H1 (cell line): ENCODE results near the gene SLFNL1. TPM values are rescaled to one million over a fixed set of nuclear protein-coding genes. Genes with fewer than 3 reads are reported as not detected.

Source experiments
- CTCF ChIA-PET: fragments of 300-600 bp; sonication (Branson Sonifier 250); formaldehyde crosslinking; loops from one replicate; lab custom pipeline; 2021; ENCODE audit not compliant: partially characterized antibody; lab: Charles Lee
- POLR2A ChIA-PET: fragments of 300-600 bp; sonication (Branson Sonifier 250); formaldehyde crosslinking; loops from one replicate; lab custom pipeline; 2021; ENCODE audit warnings: inconsistent platforms; ENCODE audit not compliant: partially characterized antibody; lab: Charles Lee
- DNase-seq, 2 experiments: peaks; one replicate each; pipeline versions ENCODE4 v3.0.0 to v3.0.0-alpha.2; 2010 to 2022; ENCODE audit warnings: low spot score in 2 of 2, low read depth in 1 of 2, mixed read lengths in 1 of 2
- FAIRE-seq: peaks from 2 replicates; lab custom pipeline; 2011; peaks lifted over from hg19 to GRCh38; lab: Jason Lieb, UNC
- H2AFZ ChIP-seq: 2 replicates; pipeline ENCODE4 v1.8.1; 2012; ENCODE audit warnings: low read length, inconsistent platforms
- H2AK5ac ChIP-seq: 2 replicates; pipeline ENCODE4 v1.6.1; 2013; ENCODE audit warnings: low read depth, low read length
- H2BK120ac ChIP-seq: replicated peaks from 2 replicates; pipeline ENCODE3; 2013; ENCODE audit warnings: low read depth, low read length, inconsistent platforms
- H2BK12ac ChIP-seq: 2 replicates; pipeline ENCODE4 v1.6.1; 2013; ENCODE audit warnings: low read depth, low read length
- H2BK15ac ChIP-seq: 2 replicates; pipeline ENCODE4 v1.6.1; 2013; ENCODE audit warnings: low read length
- H2BK20ac ChIP-seq: 2 replicates; pipeline ENCODE4 v1.6.1; 2013; ENCODE audit warnings: low read length
- H2BK5ac ChIP-seq: 2 replicates; pipeline ENCODE4 v1.6.1; 2013; ENCODE audit warnings: low read depth, low read length
- H3K14ac ChIP-seq: 2 replicates; pipeline ENCODE4 v1.6.1; 2013; ENCODE audit warnings: inconsistent platforms; ENCODE audit not compliant: insufficient read length
- H3K18ac ChIP-seq: 2 replicates; pipeline ENCODE4 v1.6.1; 2013; ENCODE audit warnings: low read length; ENCODE audit errors: extremely low read depth
- H3K23ac ChIP-seq: 2 replicates; pipeline ENCODE4 v1.6.1; 2013; ENCODE audit warnings: inconsistent platforms; ENCODE audit not compliant: insufficient read length
- H3K23me2 ChIP-seq: 2 replicates; pipeline ENCODE4 v1.6.1; 2013; ENCODE audit warnings: low read depth, low read length
- H3K27ac ChIP-seq: 2 replicates; pipeline ENCODE4 v1.6.1; 2011; ENCODE audit warnings: low read depth, low read length, inconsistent platforms
- H3K27me3 ChIP-seq, 4 experiments: replicated peaks in 1 of 4; 1 replicate in 1 of 4; 2 replicates in 3 of 4; pipeline versions ENCODE4 v1.6.1 to v1.8.1; 2011 to 2013; ENCODE audit warnings: low read length in 3 of 4, mild to moderate bottlenecking in 3 of 4, inconsistent platforms in 2 of 4, mixed read lengths in 2 of 4, moderate library complexity in 1 of 4; ENCODE audit not compliant: control insufficient read depth in 3 of 4, insufficient read depth in 3 of 4; ENCODE audit errors: extremely low read depth in 1 of 4
- H3K36me3 ChIP-seq, 4 experiments: 2 replicates each; pipeline versions ENCODE4 v1.6.1 to v1.8.1; 2011 to 2013; ENCODE audit warnings: mild to moderate bottlenecking in 4 of 4, low read length in 3 of 4, moderate library complexity in 2 of 4, control low read depth in 1 of 4, inconsistent platforms in 1 of 4; ENCODE audit not compliant: insufficient read depth in 4 of 4, control insufficient read depth in 2 of 4
- H3K4ac ChIP-seq: replicated peaks from 2 replicates; pipeline ENCODE3; 2013; ENCODE audit warnings: low read length, low read depth, mixed read lengths, inconsistent platforms; ENCODE audit not compliant: insufficient read length
- H3K4me1 ChIP-seq, 4 experiments: replicated peaks in 1 of 4; 1 replicate in 1 of 4; 2 replicates in 3 of 4; pipeline versions ENCODE4 v1.6.1 to v1.8.1; 2011 to 2013; ENCODE audit warnings: low read length in 3 of 4, inconsistent platforms in 2 of 4, mixed read lengths in 1 of 4; ENCODE audit not compliant: insufficient read depth in 4 of 4, control insufficient read depth in 3 of 4
- H3K4me2 ChIP-seq, 2 experiments: 2 replicates each; pipeline versions ENCODE4 v1.6.1 to v1.8.1; 2011 to 2013; ENCODE audit warnings: low read depth in 2 of 2, low read length in 2 of 2, control low read depth in 1 of 2, inconsistent platforms in 1 of 2, mild to moderate bottlenecking in 1 of 2; ENCODE audit not compliant: insufficient read depth in 1 of 2
- H3K4me3 ChIP-seq, 4 experiments: fragments of 200-600, 300-600 bp in 1 of 4; sonication (generic), shearing (Covaris generic), sonication (Bioruptor Twin) in 1 of 4; 2 replicates each; pipeline versions ENCODE4 v1.5.1 to v1.8.1; 2011 to 2016; ENCODE audit warnings: low read length in 4 of 4, low read depth in 3 of 4, control low read depth in 2 of 4, inconsistent platforms in 2 of 4, mild to moderate bottlenecking in 2 of 4, mixed read lengths in 1 of 4, moderate library complexity in 1 of 4; ENCODE audit not compliant: insufficient read depth in 2 of 4; ENCODE audit errors: extremely low read depth in 1 of 4
- H3K56ac ChIP-seq: replicated peaks from 2 replicates; pipeline ENCODE3; 2013; ENCODE audit warnings: low read depth, mild to moderate bottlenecking, mixed read lengths, low read length, inconsistent platforms; ENCODE audit not compliant: insufficient read length
- H3K79me1 ChIP-seq: 2 replicates; pipeline ENCODE4 v1.6.1; 2013; ENCODE audit warnings: low read depth, low read length, control low read depth
- H3K79me2 ChIP-seq, 2 experiments: 2 replicates each; pipeline versions ENCODE4 v1.6.1 to v1.8.1; 2012 to 2013; ENCODE audit warnings: low read length in 2 of 2, mild to moderate bottlenecking in 2 of 2, inconsistent platforms in 1 of 2; ENCODE audit not compliant: insufficient read depth in 2 of 2, control insufficient read depth in 1 of 2
- H3K9ac ChIP-seq, 4 experiments: replicated peaks in 1 of 4; 1 replicate in 1 of 4; 2 replicates in 3 of 4; pipeline versions ENCODE4 v1.6.1 to v1.8.1; 2011 to 2013; ENCODE audit warnings: low read depth in 3 of 4, low read length in 3 of 4, control low read depth in 2 of 4, mild to moderate bottlenecking in 2 of 4, moderate library complexity in 2 of 4, inconsistent platforms in 1 of 4; ENCODE audit errors: extremely low read depth in 1 of 4
- H3K9me3 ChIP-seq, 2 experiments: 2 replicates each; pipeline versions ENCODE4 v1.6.1 to v1.8.1; 2012 to 2013; ENCODE audit warnings: mild to moderate bottlenecking in 2 of 2, moderate library complexity in 2 of 2, control low read depth in 1 of 2, inconsistent platforms in 1 of 2, low read depth in 1 of 2, low read length in 1 of 2, mixed read lengths in 1 of 2; ENCODE audit not compliant: insufficient read depth in 2 of 2
- H4K20me1 ChIP-seq, 2 experiments: replicated peaks in 1 of 2; 2 replicates each; pipeline versions ENCODE3 to v1.8.1; 2011 to 2013; ENCODE audit warnings: inconsistent platforms in 2 of 2, low read length in 2 of 2, mild to moderate bottlenecking in 1 of 2; ENCODE audit not compliant: insufficient read depth in 2 of 2, control insufficient read depth in 1 of 2
- H4K5ac ChIP-seq: 2 replicates; pipeline ENCODE4 v1.6.1; 2013; ENCODE audit warnings: low read length, low read depth, mixed read lengths, inconsistent platforms; ENCODE audit not compliant: insufficient read length
- H4K8ac ChIP-seq: 2 replicates; pipeline ENCODE4 v1.8.0; 2013; ENCODE audit warnings: mild to moderate bottlenecking, moderate library complexity, low read length, inconsistent platforms; ENCODE audit not compliant: insufficient read depth; ENCODE audit errors: extremely low read depth
- H4K91ac ChIP-seq: replicated peaks from 2 replicates; pipeline ENCODE3; 2013; ENCODE audit warnings: low read length, mixed read lengths, inconsistent platforms; ENCODE audit not compliant: insufficient read length
- BACH1 ChIP-seq: IDR thresholded peaks from 2 replicates; pipeline ENCODE4 v1.6.1; 2012; ENCODE audit warnings: low read length, improper control_type of control experiment
- CEBPB ChIP-seq: IDR thresholded peaks from 2 replicates; pipeline ENCODE4 v1.6.1; 2012; ENCODE audit warnings: low read depth, low read length
- GABPA ChIP-seq: IDR thresholded peaks from 2 replicates; pipeline ENCODE4 v1.6.1; 2011; ENCODE audit warnings: mild to moderate bottlenecking, low read length, moderate library complexity, borderline replicate concordance; ENCODE audit not compliant: insufficient read depth
- KDM1A ChIP-seq: fragments of 200-600, 300-600 bp; sonication (generic); IDR thresholded peaks from 2 replicates; pipeline ENCODE4 v1.7.1; 2016; ENCODE audit warnings: mild to moderate bottlenecking, low read length, borderline replicate concordance
- MAFK ChIP-seq: IDR thresholded peaks from 2 replicates; pipeline ENCODE4 v1.6.1; 2012; ENCODE audit warnings: low read depth, mild to moderate bottlenecking, improper control_type of control experiment, low read length
- POLR2AphosphoS5 ChIP-seq: IDR thresholded peaks from 2 replicates; pipeline ENCODE4 v1.6.1; 2011; ENCODE audit warnings: low read depth, low read length
- SUZ12 ChIP-seq: fragments of 200-600 bp; sonication (generic); IDR thresholded peaks from 2 replicates; pipeline ENCODE4 v1.6.1; 2012; ENCODE audit warnings: mild to moderate bottlenecking, inconsistent platforms, low read length, moderate library complexity, mixed read lengths
- TBP ChIP-seq: IDR thresholded peaks from 2 replicates; pipeline ENCODE4 v1.6.1; 2011; ENCODE audit warnings: low read depth, low read length, improper control_type of control experiment
- USF2 ChIP-seq: IDR thresholded peaks from 2 replicates; pipeline ENCODE4 v1.6.1; 2011; ENCODE audit warnings: low read length, improper control_type of control experiment
- WGBS, 2 experiments: shearing (Covaris generic) in 1 of 2; methylation state at CpG; one replicate each; pipeline versions ENCODE4 v1.1.6 to v1.1.7; 2013 to 2015; ENCODE audit warnings: low lambda C conversion rate in 2 of 2, mixed read lengths in 2 of 2, inconsistent platforms in 1 of 2, low coverage in 1 of 2, missing lambda C conversion rate in 1 of 2; ENCODE audit not compliant: insufficient replicate concordance in 2 of 2, insufficient coverage in 1 of 2, insufficient read length in 1 of 2; ENCODE audit errors: extremely low coverage in 1 of 2, missing lambda C conversion rate in 1 of 2; 5-methylcytosine and 5-hydroxymethylcytosine counted together
- polyA plus RNA-seq, 7 experiments: library from polyadenylated mRNA; depleted of rRNA in 3 of 7; stranded (reverse) in 5 of 7; unstranded in 2 of 7; fragments of >200 nt in 5 of 7; fragments of 200-250 nt in 2 of 7; gene quantifications; 1 replicate in 5 of 7; 2 replicates in 1 of 7; 4 replicates in 1 of 7; pipeline versions ENCODE4 v1.2.1 to v1.2.3, GENCODE V29; 2011 to 2013; ENCODE audit warnings: missing spikeins in 2 of 7, mixed read lengths in 2 of 7
- total RNA-seq: library from RNA; stranded (reverse); fragmentation: NEBNext Ultra II Directional; extraction: Animal tissue kit (Norgen Biotek cat#: 25700); gene quantifications from 2 replicates; pipeline ENCODE4 v1.2.1, GENCODE V29; 2021

SLFNL1 gene
- total and polyA plus RNA-seq, 2 of the 8 experiments (the other 6 are each of a cell fraction or from before 2014, with no cell fraction given) = not detected

- Histone ChIP-seq H3K23ac (no peak overlapping the region), H2BK5ac (no peak overlapping the region), H3K9me3 (no peaks in the 10 kb centered on the region), H2BK15ac (no peak overlapping the region), H3K4me2 (no peak overlapping the region), H3K14ac (no peak overlapping the region), H4K5ac (no peak overlapping the region), H3K36me3 (peaks cover 0 to 2% (median 0%) of the 10 kb centered on the region in 4 experiments; a peak in 1 of 8 replicates), H3K4me1 (no peaks in the 10 kb centered on the region), H2BK120ac (no peak overlapping the region), H2AK5ac (no peak overlapping the region), H3K27me3 (no peaks in the 10 kb centered on the region), H3K18ac (no peak overlapping the region), H3K4me3 (no peak overlapping the region), H2AFZ (no peak overlapping the region), H3K27ac (no peak overlapping the region), H4K20me1 (peaks cover 0 to 3% of the 10 kb centered on the region in 2 experiments), H4K8ac (no peak overlapping the region), H2BK12ac (no peak overlapping the region), H3K79me2 (no peaks in the 10 kb centered on the region), H3K23me2 (no peaks in the 10 kb centered on the region), H3K56ac (no peak overlapping the region), H3K9ac (no peak overlapping the region), H3K4ac (no peak overlapping the region), H4K91ac (no peak overlapping the region), H3K79me1 (no peaks in the 10 kb centered on the region), H2BK20ac (no peak overlapping the region)
- CTCF ChIA-PET = no interaction called here
- no peak for FAIRE-seq
- WGBS, 2 experiments = 87% methylated on average over 5 of the region's 5 CpGs; no CpG with 5 or more reads in 1 of the 2 experiments
- TF ChIP-seq KDM1A (no peak), CEBPB (no peak), TBP (no peak), SUZ12 (no peak), MAFK (no peak), POLR2AphosphoS5 (no peak), GABPA (no peak), USF2 (no peak), BACH1 (no peak)
- POLR2A ChIA-PET = no interaction called here
- no peak for DNase-seq
Observed at GRCh38 chr1:41045740-41046139, 24.2 kb upstream of the SLFNL1 start.
